HEK293 (cell line): Measurements from ENCODE around the gene INO80B.

Experiments
- CTCF ChIA-PET: fragments of 350-600 bp; formaldehyde crosslinking; extraction: SDS; loops from one replicate; lab custom pipeline; 2021; ENCODE audit warnings: antibody characterized with exemption; lab: Yijun Ruan, JAX
- POLR2A ChIA-PET: fragments of 300-600 bp; formaldehyde crosslinking; extraction: SDS; loops from one replicate; lab custom pipeline; 2020; ENCODE audit warnings: antibody characterized with exemption, inconsistent platforms; lab: Yijun Ruan, JAX
- H3K27ac ChIP-seq: fragments of 200-500 bp; sonication (Bioruptor generic); 2 replicates; pipeline ENCODE4 v1.5.1; 2014; ENCODE audit warnings: low read depth, low read length, control low read depth, inconsistent platforms; ENCODE audit errors: extremely low read depth
- H3K36me3 ChIP-seq, 2 experiments: fragments of 200-500 bp in 1 of 2; sonication (Bioruptor generic) in 1 of 2; 1 replicate in 1 of 2; 2 replicates in 1 of 2; pipeline ENCODE4 v1.5.1; 2014 to 2017; ENCODE audit warnings: inconsistent platforms in 2 of 2, low read length in 2 of 2; ENCODE audit not compliant: control insufficient read depth in 2 of 2, insufficient read depth in 1 of 2
- H3K4me1 ChIP-seq: fragments of 200-500 bp; sonication (Bioruptor generic); 2 replicates; pipeline ENCODE4 v1.5.1; 2014; ENCODE audit warnings: mild to moderate bottlenecking, low read length, inconsistent platforms; ENCODE audit not compliant: control insufficient read depth, insufficient read depth
- H3K4me3 ChIP-seq: 2 replicates; pipeline ENCODE4 v1.5.1; 2011; ENCODE audit warnings: low read depth, mild to moderate bottlenecking, control low read depth, low read length, moderate library complexity
- H3K9me3 ChIP-seq: fragments of 200-500 bp; sonication (Bioruptor generic); 2 replicates; pipeline ENCODE4 v1.5.1; 2014; ENCODE audit warnings: low read depth, low read length, inconsistent platforms; ENCODE audit not compliant: control insufficient read depth, insufficient read depth
- ATF2 ChIP-seq: fragments of 450-650 bp; formaldehyde crosslinking; IDR thresholded peaks from 2 replicates; pipeline ENCODE4 v1.5.1; 2016; ENCODE audit warnings: missing biosample characterization, missing genetic modification characterization, low read depth
- SCRT2 ChIP-seq: fragments of 450-650 bp; formaldehyde crosslinking; IDR thresholded peaks from 2 replicates; pipeline ENCODE4 v1.5.1; 2016; ENCODE audit warnings: missing biosample characterization, missing genetic modification characterization
- ZBTB7A ChIP-seq: fragments of 450-650 bp; formaldehyde crosslinking; IDR thresholded peaks from 2 replicates; pipeline ENCODE4 v1.5.1; 2016; ENCODE audit warnings: low read depth, missing biosample characterization, missing genetic modification characterization
- ZNF112 ChIP-seq: fragments of 450-650 bp; formaldehyde crosslinking; IDR thresholded peaks from 2 replicates; pipeline ENCODE4 v1.5.0; 2017; ENCODE audit warnings: missing biosample characterization, missing genetic modification characterization
- ZNF169 ChIP-seq: fragments of 450-650 bp; formaldehyde crosslinking; IDR thresholded peaks from 2 replicates; pipeline ENCODE4 v1.5.1; 2016; ENCODE audit warnings: missing biosample characterization, missing genetic modification characterization
- ZNF175 ChIP-seq: fragments of 450-650 bp; formaldehyde crosslinking; IDR thresholded peaks from 2 replicates; pipeline ENCODE4 v1.5.1; 2016; ENCODE audit warnings: missing biosample characterization, missing genetic modification characterization
- ZNF184 ChIP-seq: fragments of 450-650 bp; IDR thresholded peaks from 2 replicates; pipeline ENCODE4 v1.5.1; 2018; ENCODE audit warnings: missing biosample characterization, mild to moderate bottlenecking, missing genetic modification characterization
- ZNF214 ChIP-seq: fragments of 450-650 bp; formaldehyde crosslinking; IDR thresholded peaks from 2 replicates; pipeline ENCODE4 v1.5.1; 2017; ENCODE audit warnings: missing biosample characterization, mild to moderate bottlenecking, missing genetic modification characterization, borderline replicate concordance
- ZNF23 ChIP-seq: fragments of 450-650 bp; formaldehyde crosslinking; IDR thresholded peaks from 2 replicates; pipeline ENCODE4 v1.5.1; 2016; ENCODE audit warnings: missing biosample characterization, missing genetic modification characterization, borderline replicate concordance
- ZNF280C ChIP-seq: fragments of 450-650 bp; formaldehyde crosslinking; IDR thresholded peaks from 2 replicates; pipeline ENCODE4 v1.5.1; 2016; ENCODE audit warnings: missing biosample characterization, missing genetic modification characterization
- ZNF350 ChIP-seq: fragments of 450-650 bp; formaldehyde crosslinking; IDR thresholded peaks from 2 replicates; pipeline ENCODE4 v1.5.0; 2017; ENCODE audit warnings: missing biosample characterization, mild to moderate bottlenecking, missing genetic modification characterization
- ZNF549 ChIP-seq: fragments of 450-650 bp; IDR thresholded peaks from 2 replicates; pipeline ENCODE4 v1.5.1; 2018; ENCODE audit warnings: missing biosample characterization, missing genetic modification characterization, mild to moderate bottlenecking, inconsistent platforms, moderate library complexity
- ZNF660 ChIP-seq: fragments of 450-650 bp; IDR thresholded peaks from 2 replicates; pipeline ENCODE4 v1.5.1; 2018; ENCODE audit warnings: missing biosample characterization, mild to moderate bottlenecking, missing genetic modification characterization
- ZSCAN23 ChIP-seq: fragments of 450-650 bp; formaldehyde crosslinking; IDR thresholded peaks from 2 replicates; pipeline ENCODE4 v1.5.1; 2016; ENCODE audit warnings: missing biosample characterization, missing genetic modification characterization

Gene INO80B

GRCh38 chr2:74495440-74495839, 40.6 kb downstream of the INO80B start:
- CTCF ChIA-PET, result interaction anchor here (0.6 to 0.9 kb wide), 2 partner anchors 11 to 48 kb away, joined by 3 to 10 read pairs; no protein-coding TSS in a partner anchor

GRCh38 chr2:74496997-74497776, 42.3 kb downstream of the INO80B start:
- no peak overlapping the region for H3K27ac ChIP-seq
- CTCF ChIA-PET, result interaction anchor here (1.1 kb wide), 1 partner anchor 35 kb away, joined by 3 read pairs; no protein-coding TSS in a partner anchor
- H3K4me1 ChIP-seq, result no peaks in the 10 kb centered on the region
- POLR2A ChIA-PET, result no interaction called here
- TF ChIP-seq ZSCAN23 (tag by site-specific recombination) (no peak), ZNF184 (tag by site-specific recombination) (0 out of 2 replicates have a peak, but pooled peaks have one; percentile 19)
- TF ChIP-seq, all 188 proteins: peak for 1
- peaks cover 0 to 23% of the 10 kb centered on the region in 2 experiments; a peak in 1 of 3 replicates for H3K36me3 ChIP-seq
- no peak overlapping the region for H3K4me3 ChIP-seq
- no peaks in the 10 kb centered on the region for H3K9me3 ChIP-seq

More at GRCh38 chr2:74495440-74495839, 40.6 kb downstream of the INO80B start:
- no peaks in the 10 kb centered on the region for H3K9me3 ChIP-seq
- H3K4me3 ChIP-seq, result no peak overlapping the region
- peaks cover 0 to 41% of the 10 kb centered on the region in 2 experiments; a peak in 1 of 3 replicates for H3K36me3 ChIP-seq
- H3K27ac ChIP-seq, result no peak overlapping the region
- POLR2A ChIA-PET, result no interaction called here
- TF ChIP-seq ZNF350 (tag by site-specific recombination), result no peak
- no peak for TF ChIP-seq ZNF23 (tag by site-specific recombination)
- no peak for TF ChIP-seq SCRT2 (tag by site-specific recombination)
- no peak for TF ChIP-seq ZNF175 (tag by site-specific recombination)
- no peak for TF ChIP-seq ATF2
- no peak for TF ChIP-seq ZNF280C (tag by site-specific recombination)
- no peaks in the 10 kb centered on the region for H3K4me1 ChIP-seq

- Histone ChIP-seq H3K27ac (no peak overlapping the region), H3K36me3 (peaks cover 0 to 16% of the 10 kb centered on the region in 2 experiments; a peak in 1 of 3 replicates), H3K4me3 (no peak overlapping the region), H3K9me3 (no peaks in the 10 kb centered on the region), H3K4me1 (no peaks in the 10 kb centered on the region)
- TF ChIP-seq ZNF214 (tag by site-specific recombination) (no peak), ZNF169 (tag by site-specific recombination) (no peak), ZNF660 (tag by site-specific recombination) (no peak), ZNF112 (tag by site-specific recombination) (no peak), ZNF549 (no peak), ZBTB7A (tag by site-specific recombination) (no peak), SCRT2 (tag by site-specific recombination) (peak; percentile 84)
- ChIA-PET POLR2A (no interaction called here), CTCF (interaction anchor here (1.1 kb wide), 1 partner anchor 34 kb away, joined by 3 read pairs; no protein-coding TSS in a partner anchor)
These were observed 43.1 kb downstream of the INO80B start for GRCh38 chr2:74497777-74498499.
